ENCODE results near the gene MYOM1.

The MYOM1 gene

DNA sequence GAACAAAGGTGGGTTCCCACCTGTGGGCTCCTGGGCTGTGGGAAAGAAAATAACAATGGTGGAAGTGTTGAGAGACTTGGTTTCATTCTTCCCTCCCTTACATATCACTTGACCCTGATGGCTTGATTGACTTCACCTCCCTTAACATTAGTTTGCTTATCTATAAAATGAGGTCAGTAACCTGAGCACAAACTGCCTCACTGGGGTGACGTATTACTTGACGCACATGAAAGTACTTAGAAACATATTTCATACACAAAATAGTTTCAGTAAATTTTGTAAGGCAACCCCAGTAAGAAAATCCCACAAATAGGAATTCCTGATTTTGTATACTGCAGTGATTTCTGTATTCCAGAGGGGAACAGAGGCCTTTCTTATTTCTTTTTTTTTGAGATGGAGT lies 177.4 kb downstream of the MYOM1 start:
- no peaks in the 10 kb centered on the region for H3K27me3 ChIP-seq (ENCODE audit: insufficient read depth, low read length, poor library complexity)
- H2BK5ac ChIP-seq (ENCODE audit: low read length), result no peak overlapping the region
- no peak overlapping the region for H3K9ac ChIP-seq (ENCODE audit: low read length)
- H3K79me2 ChIP-seq (ENCODE audit: control insufficient read depth, insufficient read depth, low read length), result no peaks in the 10 kb centered on the region
- H2AK5ac ChIP-seq (ENCODE audit: low read length), result no peak overlapping the region
- no peak overlapping the region for H3K4ac ChIP-seq (ENCODE audit: low read depth, low read length)
- H3K4me3 ChIP-seq (ENCODE audit: low read length), result no peak overlapping the region
- H3K36me3 ChIP-seq (ENCODE audit: control insufficient read depth, insufficient read depth, low read length), result no peaks in the 10 kb centered on the region
- H3K4me2 ChIP-seq (ENCODE audit: low read length), result no peak overlapping the region
- no peaks in the 10 kb centered on the region for H3K79me1 ChIP-seq (ENCODE audit: low read length)
- no peak for DNase-seq
- H2BK120ac ChIP-seq (ENCODE audit: low read depth, low read length), result no peak overlapping the region
- H3K56ac ChIP-seq (ENCODE audit: low read length), result no peak overlapping the region
- H3K4me1 ChIP-seq (ENCODE audit: control insufficient read depth, low read depth, low read length), result no peaks in the 10 kb centered on the region
- no peak overlapping the region for H3K23ac ChIP-seq (ENCODE audit: low read length)
- H4K5ac ChIP-seq (ENCODE audit: low read length), result no peak overlapping the region
- no peak overlapping the region for H3K18ac ChIP-seq (ENCODE audit: low read length)
- no peak overlapping the region for H4K8ac ChIP-seq (ENCODE audit: low read depth, low read length)
- no peak overlapping the region for H3K27ac ChIP-seq (ENCODE audit: low read depth, low read length)
- WGBS (ENCODE audit: extremely low coverage, insufficient coverage, low lambda C conversion rate), result no CpG with 5 or more reads among the region's 2 CpGs
- no peak overlapping the region for H2BK15ac ChIP-seq (replicated peaks; ENCODE audit: low read depth)

DNA sequence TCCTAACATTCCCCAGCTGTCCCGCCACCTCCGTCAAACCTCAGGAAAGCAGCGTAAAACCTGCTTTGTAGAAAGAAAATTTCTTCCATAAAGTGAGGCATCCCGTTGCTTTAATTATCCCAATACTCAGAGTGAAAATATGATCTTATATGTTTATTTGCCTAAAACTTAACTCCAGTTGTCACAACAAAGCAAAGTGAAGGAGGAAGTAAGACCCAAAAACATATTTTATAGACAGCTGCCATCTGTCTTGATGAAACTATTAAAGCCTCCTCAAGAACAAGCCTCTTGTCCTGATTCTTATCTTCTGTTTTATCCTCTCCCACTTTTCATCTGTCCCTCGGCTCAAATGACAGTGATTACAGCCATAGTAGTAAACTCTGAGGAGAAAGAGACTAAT lies 177.9 kb downstream of the MYOM1 start:
- Histone ChIP-seq H2AK5ac (ENCODE audit: low read length) (no peak overlapping the region), H3K27ac (ENCODE audit: low read depth, low read length) (no peak overlapping the region), H3K36me3 (ENCODE audit: control insufficient read depth, insufficient read depth, low read length) (no peaks in the 10 kb centered on the region), H4K8ac (ENCODE audit: low read depth, low read length) (no peak overlapping the region), H3K4ac (ENCODE audit: low read depth, low read length) (no peak overlapping the region), H2BK120ac (ENCODE audit: low read depth, low read length) (no peak overlapping the region), H3K23ac (ENCODE audit: low read length) (no peak overlapping the region), H3K27me3 (ENCODE audit: insufficient read depth, low read length, poor library complexity) (no peaks in the 10 kb centered on the region), H3K4me1 (ENCODE audit: control insufficient read depth, low read depth, low read length) (no peaks in the 10 kb centered on the region), H3K79me1 (ENCODE audit: low read length) (no peaks in the 10 kb centered on the region), H3K18ac (ENCODE audit: low read length) (no peak overlapping the region), H4K5ac (ENCODE audit: low read length) (no peak overlapping the region), H3K79me2 (ENCODE audit: control insufficient read depth, insufficient read depth, low read length) (no peaks in the 10 kb centered on the region), H3K4me2 (ENCODE audit: low read length) (no peak overlapping the region), H3K4me3 (ENCODE audit: low read length) (no peak overlapping the region), H3K9ac (ENCODE audit: low read length) (no peak overlapping the region), H3K56ac (ENCODE audit: low read length) (no peak overlapping the region), H2BK15ac (replicated peaks; ENCODE audit: low read depth) (no peak overlapping the region), H2BK5ac (ENCODE audit: low read length) (no peak overlapping the region)
- no peak for DNase-seq
- no CpG with 5 or more reads among the region's 5 CpGs for WGBS (ENCODE audit: extremely low coverage, insufficient coverage, low lambda C conversion rate)

DNA sequence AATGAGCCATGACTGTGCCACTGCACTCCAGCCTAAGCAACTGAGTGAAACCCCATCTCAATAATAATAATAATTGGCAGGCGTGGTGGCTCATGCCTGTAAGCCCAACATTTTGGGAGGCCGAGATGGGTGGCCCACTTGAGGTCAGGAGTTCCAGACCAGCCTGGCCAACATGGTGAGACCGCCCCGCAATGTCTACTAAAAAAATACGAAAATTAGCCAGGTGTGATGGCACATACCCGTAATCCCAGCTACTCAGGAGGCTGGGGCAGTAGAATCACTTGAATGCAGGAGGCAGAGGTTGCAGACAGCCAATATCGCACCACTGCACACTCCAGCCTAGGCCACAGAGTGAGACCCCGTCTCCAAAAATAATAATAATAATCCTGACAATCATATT lies 178.9 kb downstream of the MYOM1 start:
- Histone ChIP-seq H3K79me1 (ENCODE audit: low read length) (no peaks in the 10 kb centered on the region), H4K5ac (ENCODE audit: low read length) (no peak overlapping the region), H2BK120ac (ENCODE audit: low read depth, low read length) (no peak overlapping the region), H3K9ac (ENCODE audit: low read length) (no peak overlapping the region), H3K18ac (ENCODE audit: low read length) (no peak overlapping the region), H3K79me2 (ENCODE audit: control insufficient read depth, insufficient read depth, low read length) (no peaks in the 10 kb centered on the region), H2AK5ac (ENCODE audit: low read length) (no peak overlapping the region), H2BK5ac (ENCODE audit: low read length) (no peak overlapping the region), H3K56ac (ENCODE audit: low read length) (no peak overlapping the region), H3K27me3 (ENCODE audit: insufficient read depth, low read length, poor library complexity) (no peaks in the 10 kb centered on the region), H3K4ac (ENCODE audit: low read depth, low read length) (no peak overlapping the region), H3K4me3 (ENCODE audit: low read length) (no peak overlapping the region), H3K27ac (ENCODE audit: low read depth, low read length) (no peak overlapping the region), H4K8ac (ENCODE audit: low read depth, low read length) (no peak overlapping the region), H3K36me3 (ENCODE audit: control insufficient read depth, insufficient read depth, low read length) (no peaks in the 10 kb centered on the region), H3K4me1 (ENCODE audit: control insufficient read depth, low read depth, low read length) (no peaks in the 10 kb centered on the region), H3K4me2 (ENCODE audit: low read length) (no peak overlapping the region), H2BK15ac (replicated peaks; ENCODE audit: low read depth) (no peak overlapping the region), H3K23ac (ENCODE audit: low read length) (no peak overlapping the region)
- no CpG with 5 or more reads among the region's 8 CpGs for WGBS (ENCODE audit: extremely low coverage, insufficient coverage, low lambda C conversion rate)
- no peak for DNase-seq

DNA sequence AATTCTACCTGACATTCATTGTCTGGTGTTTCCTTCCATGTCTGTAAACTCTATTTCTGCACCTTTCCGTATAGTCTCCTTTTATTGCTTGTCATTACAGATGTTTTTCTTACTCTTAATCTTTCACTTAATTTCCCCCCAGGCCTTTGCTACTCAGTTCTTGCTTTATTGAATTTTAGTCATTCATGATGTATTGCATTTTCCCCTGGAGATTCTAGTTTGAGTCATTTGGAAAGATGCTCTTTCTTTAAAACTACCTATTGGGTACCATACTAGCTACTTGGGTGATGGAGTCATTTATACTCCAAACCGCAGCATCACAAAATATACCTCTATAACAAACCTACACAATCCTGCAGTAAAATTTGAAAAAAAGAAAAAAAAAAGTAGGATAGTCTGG lies 179.6 kb downstream of the MYOM1 start:
- Histone ChIP-seq H2BK5ac (ENCODE audit: low read length) (no peak overlapping the region), H3K4me2 (ENCODE audit: low read length) (no peak overlapping the region), H3K27me3 (ENCODE audit: insufficient read depth, low read length, poor library complexity) (no peaks in the 10 kb centered on the region), H3K79me2 (ENCODE audit: control insufficient read depth, insufficient read depth, low read length) (no peaks in the 10 kb centered on the region), H3K9ac (ENCODE audit: low read length) (no peak overlapping the region), H2AK5ac (ENCODE audit: low read length) (no peak overlapping the region), H3K4ac (ENCODE audit: low read depth, low read length) (no peak overlapping the region), H3K36me3 (ENCODE audit: control insufficient read depth, insufficient read depth, low read length) (no peaks in the 10 kb centered on the region), H3K23ac (ENCODE audit: low read length) (no peak overlapping the region), H2BK15ac (replicated peaks; ENCODE audit: low read depth) (no peak overlapping the region), H3K79me1 (ENCODE audit: low read length) (no peaks in the 10 kb centered on the region), H4K8ac (ENCODE audit: low read depth, low read length) (no peak overlapping the region), H3K56ac (ENCODE audit: low read length) (no peak overlapping the region), H3K18ac (ENCODE audit: low read length) (no peak overlapping the region), H3K27ac (ENCODE audit: low read depth, low read length) (no peak overlapping the region), H2BK120ac (ENCODE audit: low read depth, low read length) (no peak overlapping the region), H4K5ac (ENCODE audit: low read length) (no peak overlapping the region), H3K4me1 (ENCODE audit: control insufficient read depth, low read depth, low read length) (no peaks in the 10 kb centered on the region), H3K4me3 (ENCODE audit: low read length) (no peak overlapping the region)
- WGBS (ENCODE audit: extremely low coverage, insufficient coverage, low lambda C conversion rate), result no CpG with 5 or more reads among the region's 2 CpGs
- no peak for DNase-seq

DNA sequence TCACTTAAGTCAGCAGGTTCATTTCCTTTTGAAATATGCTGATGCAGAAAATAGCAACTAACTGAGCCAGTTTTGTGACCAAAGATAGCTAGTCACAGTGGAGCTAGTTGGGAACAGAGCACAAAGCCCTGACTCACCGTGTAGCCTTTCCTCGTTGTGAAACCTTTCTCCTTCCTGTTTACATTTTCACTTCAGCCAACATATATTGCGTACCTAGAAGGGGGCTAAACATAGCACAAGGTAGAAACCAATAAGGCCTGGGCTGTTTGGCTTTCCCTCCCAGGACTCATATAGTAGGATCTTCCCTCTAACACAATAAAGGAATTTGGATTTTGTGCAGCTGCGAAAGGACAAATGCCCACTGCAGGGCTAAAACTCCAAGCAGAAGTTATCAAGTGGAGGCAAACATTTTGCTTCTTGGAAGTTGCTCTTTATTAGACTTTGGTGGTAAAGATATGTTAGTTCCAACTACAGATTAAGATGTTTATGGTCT lies 182.3 kb downstream of the MYOM1 start:
- H3K4me3 ChIP-seq (ENCODE audit: low read length), result no peak overlapping the region
- H3K56ac ChIP-seq (ENCODE audit: low read length), result no peak overlapping the region
- DNase-seq, result peak; percentile 43
- no peak overlapping the region for H4K5ac ChIP-seq (ENCODE audit: low read length)
- H3K79me2 ChIP-seq (ENCODE audit: control insufficient read depth, insufficient read depth, low read length), result no peaks in the 10 kb centered on the region
- H3K4me1 ChIP-seq (ENCODE audit: control insufficient read depth, low read depth, low read length), result no peaks in the 10 kb centered on the region
- H4K8ac ChIP-seq (ENCODE audit: low read depth, low read length), result no peak overlapping the region
- no peaks in the 10 kb centered on the region for H3K27me3 ChIP-seq (ENCODE audit: insufficient read depth, low read length, poor library complexity)
- H3K27ac ChIP-seq (ENCODE audit: low read depth, low read length), result no peak overlapping the region
- no peak overlapping the region for H3K18ac ChIP-seq (ENCODE audit: low read length)
- no peak overlapping the region for H2BK120ac ChIP-seq (ENCODE audit: low read depth, low read length)
- no peak overlapping the region for H2AK5ac ChIP-seq (ENCODE audit: low read length)
- H3K79me1 ChIP-seq (ENCODE audit: low read length), result no peaks in the 10 kb centered on the region
- no peak overlapping the region for H3K4ac ChIP-seq (ENCODE audit: low read depth, low read length)
- no peak overlapping the region for H2BK5ac ChIP-seq (ENCODE audit: low read length)
- no peak overlapping the region for H3K23ac ChIP-seq (ENCODE audit: low read length)
- H2BK15ac ChIP-seq (replicated peaks; ENCODE audit: low read depth), result no peak overlapping the region
- no peak overlapping the region for H3K4me2 ChIP-seq (ENCODE audit: low read length)
- no CpG with 5 or more reads among the region's 4 CpGs for WGBS (ENCODE audit: extremely low coverage, insufficient coverage, low lambda C conversion rate)
- H3K9ac ChIP-seq (ENCODE audit: low read length), result no peak overlapping the region
- no peaks in the 10 kb centered on the region for H3K36me3 ChIP-seq (ENCODE audit: control insufficient read depth, insufficient read depth, low read length)

DNA sequence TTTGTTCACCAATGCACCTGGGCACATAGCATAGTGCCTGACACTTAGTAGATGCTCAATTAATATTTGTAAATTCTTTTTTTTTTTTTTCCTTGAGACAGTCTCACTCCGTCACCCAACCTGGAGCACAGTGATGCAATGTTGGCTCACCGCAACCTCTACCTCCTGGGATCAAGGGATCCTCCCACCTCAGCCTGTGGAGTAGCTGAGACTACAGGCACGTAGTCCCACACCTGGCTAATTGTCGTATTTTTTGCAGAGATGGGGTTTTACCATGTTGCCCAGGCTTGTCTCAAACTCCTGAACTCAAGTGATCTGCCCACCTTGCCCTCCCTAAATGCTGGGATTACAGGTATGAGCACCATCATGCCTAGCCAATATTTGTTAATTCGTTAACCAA lies 183.7 kb downstream of the MYOM1 start:
- no peak overlapping the region for H4K8ac ChIP-seq (ENCODE audit: low read depth, low read length)
- H3K4me3 ChIP-seq (ENCODE audit: low read length), result no peak overlapping the region
- no peak overlapping the region for H2BK120ac ChIP-seq (ENCODE audit: low read depth, low read length)
- no CpG with 5 or more reads among the region's 5 CpGs for WGBS (ENCODE audit: extremely low coverage, insufficient coverage, low lambda C conversion rate)
- H2AK5ac ChIP-seq (ENCODE audit: low read length), result no peak overlapping the region
- no peak overlapping the region for H3K56ac ChIP-seq (ENCODE audit: low read length)
- H3K4ac ChIP-seq (ENCODE audit: low read depth, low read length), result no peak overlapping the region
- no peaks in the 10 kb centered on the region for H3K27me3 ChIP-seq (ENCODE audit: insufficient read depth, low read length, poor library complexity)
- H2BK5ac ChIP-seq (ENCODE audit: low read length), result no peak overlapping the region
- no peak overlapping the region for H3K18ac ChIP-seq (ENCODE audit: low read length)
- no peaks in the 10 kb centered on the region for H3K79me2 ChIP-seq (ENCODE audit: control insufficient read depth, insufficient read depth, low read length)
- no peak overlapping the region for H2BK15ac ChIP-seq (replicated peaks; ENCODE audit: low read depth)
- no peak overlapping the region for H3K4me2 ChIP-seq (ENCODE audit: low read length)
- H3K79me1 ChIP-seq (ENCODE audit: low read length), result no peaks in the 10 kb centered on the region
- no peak overlapping the region for H3K23ac ChIP-seq (ENCODE audit: low read length)
- no peak overlapping the region for H3K9ac ChIP-seq (ENCODE audit: low read length)
- H3K27ac ChIP-seq (ENCODE audit: low read depth, low read length), result no peak overlapping the region
- no peaks in the 10 kb centered on the region for H3K36me3 ChIP-seq (ENCODE audit: control insufficient read depth, insufficient read depth, low read length)
- no peak overlapping the region for H4K5ac ChIP-seq (ENCODE audit: low read length)
- H3K4me1 ChIP-seq (ENCODE audit: control insufficient read depth, low read depth, low read length), result no peaks in the 10 kb centered on the region
- no peak for DNase-seq

All from mesendoderm (in vitro differentiated cells).